GOT3 (cell line): ENCODE data around the gene ZNF343.
"Not testable (repeated sequence)": the region's sequence is repeated elsewhere in the genome, so short reads cannot be mapped to it uniquely, and the experiment has no call there.

ENCODE experiments used
- DNase-seq: peaks from one replicate; lab custom pipeline; 2025; ENCODE audit warnings: mixed read lengths; lab: John Stamatoyannopoulos, UW

The ZNF343 gene

GRCh38 chr20:2508631-2509467 is at the start of gene ZNF343:
Gene ZNF343 (minus strand): TSS chr20:2508915. CDS start chr20:2493895, 15,020 bp downstream.
- DNase-seq: peak; percentile 34

- no peak for DNase-seq
These were observed 49.3 kb upstream of the ZNF343 start for GRCh38 chr20:2557873-2558580.

- DNase-seq: no peak
These were observed 36.9 kb upstream of the ZNF343 start for GRCh38 chr20:2545594-2545993.

GRCh38 chr20:2544211-2544610 is 35.5 kb upstream of the ZNF343 start:
- DNase-seq: no peak

GRCh38 chr20:2542361-2542760 is 33.6 kb upstream of the ZNF343 start:
- no peak for DNase-seq

GRCh38 chr20:2541940-2542339 is 33.2 kb upstream of the ZNF343 start:
- DNase-seq: no peak

GRCh38 chr20:2538931-2539720 is 30.4 kb upstream of the ZNF343 start:
- DNase-seq: no peak

- DNase-seq: no peak
These were observed 29.6 kb upstream of the ZNF343 start for GRCh38 chr20:2538356-2538755.

- DNase-seq: no peak
These were observed 28.4 kb upstream of the ZNF343 start for GRCh38 chr20:2537101-2537500.

GRCh38 chr20:2536560-2536986 is 27.9 kb upstream of the ZNF343 start, which contains the start of gene TMC2:
Gene TMC2 (plus strand): TSS chr20:2536573. CDS start chr20:2536622, 49 bp downstream.
- DNase-seq: no peak

GRCh38 chr20:2535711-2536559 is 27.2 kb upstream of the ZNF343 start:
- DNase-seq: no peak

- no peak for DNase-seq
These were observed 24.4 kb upstream of the ZNF343 start for GRCh38 chr20:2533118-2533517.

GRCh38 chr20:2528671-2529271 is 20.1 kb upstream of the ZNF343 start:
- no peak for DNase-seq

GRCh38 chr20:2527762-2528161 is 19.0 kb upstream of the ZNF343 start:
- DNase-seq: no peak

- not testable (repeated sequence) for DNase-seq
These were observed 17.5 kb upstream of the ZNF343 start for GRCh38 chr20:2526218-2526583.

- no peak for DNase-seq
These were observed 16.2 kb upstream of the ZNF343 start for GRCh38 chr20:2524709-2525506.

- peak; percentile 59 for DNase-seq
These were observed 15.4 kb upstream of the ZNF343 start for GRCh38 chr20:2523919-2524708.

- not testable (repeated sequence) for DNase-seq
These were observed 14.2 kb upstream of the ZNF343 start for GRCh38 chr20:2522826-2523429.
